ENCODE measurements around the gene LYZL1.
"Not testable (repeated sequence)": the region's sequence is repeated elsewhere in the genome, so short reads cannot be mapped to it uniquely, and the experiment has no call there.

LYZL1 gene

GRCh38 chr10:29343607-29344038 is 54.8 kb downstream of the LYZL1 start:
- DNase-seq: no peak

GRCh38 chr10:29344073-29344820 is 55.4 kb downstream of the LYZL1 start:
- DNase-seq: no peak

GRCh38 chr10:29345144-29345909 is 56.5 kb downstream of the LYZL1 start:
- DNase-seq: no peak

- no peak for DNase-seq
Measured at GRCh38 chr10:29345910-29346209, 57.0 kb downstream of the LYZL1 start.

- no peak for DNase-seq
Measured at GRCh38 chr10:29346296-29347001, 57.6 kb downstream of the LYZL1 start.

- no peak for DNase-seq
Measured at GRCh38 chr10:29348836-29349235, 60.0 kb downstream of the LYZL1 start.

GRCh38 chr10:29353305-29353704 is 64.4 kb downstream of the LYZL1 start:
- no peak for DNase-seq

- DNase-seq: no peak
Measured at GRCh38 chr10:29353887-29354561, 65.2 kb downstream of the LYZL1 start.

- no peak for DNase-seq
Measured at GRCh38 chr10:29355411-29355991, 66.6 kb downstream of the LYZL1 start.

- no peak for DNase-seq
Measured at GRCh38 chr10:29356931-29357330, 68.1 kb downstream of the LYZL1 start.

GRCh38 chr10:29358010-29358616 is 69.2 kb downstream of the LYZL1 start:
- DNase-seq: no peak

GRCh38 chr10:29360215-29360853 is 71.5 kb downstream of the LYZL1 start:
- not testable (repeated sequence) for DNase-seq

Measured in activated gamma-delta T cell treated with Interleukin-2 at 50 U/mL for 16 hours (primary cell).